Measurements from ENCODE around the gene HESX1. TPM values are rescaled to one million over a fixed set of nuclear protein-coding genes. Genes with fewer than 3 reads are reported as not detected.
A peak's percentile ranks its signal among the peaks of the same experiment; 100 is the strongest.

HESX1 gene
- total and polyA plus RNA-seq, 2 of the 13 experiments (the other 11 are each of a cell fraction or from before 2014, with no cell fraction given), result 0.57 to 0.75 TPM

DNA sequence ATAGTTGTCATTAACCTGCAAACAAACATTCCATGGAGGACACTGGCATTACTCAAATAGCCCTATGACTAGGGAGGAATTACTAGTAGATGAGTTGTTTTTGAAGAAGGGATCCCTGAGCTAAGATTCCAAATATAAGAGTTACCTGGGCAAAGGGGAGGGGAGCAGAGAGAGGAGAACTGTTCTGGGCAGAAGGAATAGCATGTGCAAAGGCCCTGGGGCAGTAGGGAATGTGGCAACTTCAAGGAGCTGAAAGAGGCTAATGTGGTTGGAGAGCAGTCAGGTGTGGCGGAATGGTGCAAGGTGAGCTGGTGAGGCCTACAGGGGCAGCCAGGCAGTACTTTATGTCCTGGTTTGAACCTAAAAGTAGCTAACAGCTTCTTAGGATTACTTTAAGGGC is 28.8 kb downstream of the HESX1 start (continued):
- no peak for TF ChIP-seq SSRP1 (CRISPR knock-in tag; IDR thresholded peaks at IDR 0.05)

DNA sequence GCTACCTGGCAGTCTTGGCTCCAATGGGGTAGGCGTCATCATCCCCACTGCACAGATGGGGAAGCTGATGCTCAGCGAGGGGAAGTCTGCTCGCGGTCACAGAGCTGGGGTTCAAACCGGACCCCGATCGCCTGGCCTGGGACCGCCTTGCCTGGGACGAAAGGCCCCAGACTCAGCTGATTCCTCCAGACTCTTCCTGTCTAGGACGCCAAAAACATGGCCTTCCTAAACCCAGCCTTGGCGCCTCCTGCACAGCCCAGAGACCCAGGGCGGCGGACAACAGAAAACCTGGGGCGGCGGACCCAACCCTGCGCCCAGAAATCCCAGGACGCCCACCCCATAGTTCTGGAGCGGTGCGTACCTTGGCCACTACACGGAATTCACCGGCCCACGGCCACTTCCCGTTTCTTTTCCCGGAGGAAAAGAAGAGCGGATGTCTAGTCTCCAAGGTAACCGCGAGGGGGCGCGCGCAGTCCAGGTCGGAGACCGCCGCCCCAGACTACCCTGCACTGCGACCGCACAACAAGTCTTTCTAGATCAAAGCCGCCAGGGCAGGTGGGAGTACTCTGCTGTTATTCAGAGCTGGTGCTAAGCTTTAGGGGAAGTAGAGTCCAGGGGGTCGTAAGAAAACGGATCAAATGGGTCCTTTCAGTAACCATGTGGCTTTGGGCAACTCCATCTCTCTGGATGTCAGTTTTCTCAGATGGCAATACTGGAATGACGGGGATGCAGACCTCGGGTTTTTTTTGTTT is 29.7 kb downstream of the HESX1 start:
- WGBS (ENCODE audit: low lambda C conversion rate), result 2% methylated on average over 11 of the region's 40 CpGs
- H3K27ac ChIP-seq (ENCODE audit: extremely low read length, insufficient read depth, low read length), result no peak overlapping the region
- BruUV-seq (replicated peaks), result no TSS peak
- in situ Hi-C loops (cut with HindIII; ENCODE audit: extremely low pct_ligation_motif_present, low pct_unique_long_range_greater_than_20kb), result no loop called here
- POLR2A ChIA-PET, result interaction anchor here (0.6 kb wide), 1 partner anchor 422 kb away, joined by 3 read pairs; no protein-coding TSS in a partner anchor
- H3K4me3 ChIP-seq (replicated peaks in 1 of 3; ENCODE audit: insufficient read depth in 1 of 3, low read depth in 2 of 3, low read length in 3 of 3), result peak overlapping the region; percentile 68 to 82 (median 75); a peak in 5 of 6 replicates
- intact Hi-C loops (cut with micrococcal nuclease; ENCODE audit: unreplicated experiment), result loop anchor here (1.0 kb wide), 1 partner anchor 52 kb away; no protein-coding TSS in a partner anchor
- H3K4me1 ChIP-seq (ENCODE audit: insufficient read depth, low read length), result peaks cover 25% of the 10 kb centered on the region
- CTCF ChIA-PET (ENCODE audit: low intra/inter-chr PET ratio, low total read pairs), result interaction anchor here (1.9 kb wide), 1 partner anchor 52 kb away, joined by 9 read pairs; no protein-coding TSS in a partner anchor
- no peaks in the 10 kb centered on the region for H3K36me3 ChIP-seq (replicated peaks in 1 of 2; ENCODE audit: control insufficient read depth in 1 of 2, insufficient read depth in 2 of 2, low read length in 2 of 2)
- peak; percentile 92 for ATAC-seq
- no peak for FAIRE-seq
- H3K27me3 ChIP-seq (ENCODE audit: control insufficient read depth in 1 of 2, insufficient read depth in 2 of 2, low read length in 2 of 2), result peaks cover 0 to 26% of the 10 kb centered on the region in 2 experiments; a peak in 2 of 5 replicates
- H2AFZ ChIP-seq (ENCODE audit: low read length), result peak overlapping the region; percentile 45
- no peaks in the 10 kb centered on the region for H3K79me2 ChIP-seq (ENCODE audit: insufficient read depth, low read length)
- peak; percentile 58 for DNase-seq (ENCODE audit: low spot score)
- no peaks in the 10 kb centered on the region for H4K20me1 ChIP-seq (ENCODE audit: insufficient read depth, low read length)
- peak overlapping the region; percentile 98 for H3K4me2 ChIP-seq (ENCODE audit: low read depth, low read length)
- H3K9ac ChIP-seq (ENCODE audit: insufficient read depth, low read depth, low read length), result peak overlapping the region; percentile 62
- no peaks in the 10 kb centered on the region for H3K9me3 ChIP-seq (ENCODE audit: low read length)
- TF ChIP-seq E2F2 (CRISPR knock-in tag; IDR thresholded peaks at IDR 0.05; ENCODE audit: borderline replicate concordance) (0 out of 2 replicates have a peak, but pooled peaks have one; percentile 26), ZNF235 (CRISPR knock-in tag; IDR thresholded peaks at IDR 0.05; ENCODE audit: borderline replicate concordance) (no peak), ZNF263 (CRISPR knock-in tag; IDR thresholded peaks at IDR 0.05) (no peak), POGZ (CRISPR knock-in tag; IDR thresholded peaks at IDR 0.05) (peak; percentile 33; the same call in 1 of the 2 replicates), SRSF1 (optimal IDR thresholded peaks at IDR 0.05; ENCODE audit: low read depth, low read length) (peak; percentile 61), PAWR (CRISPR knock-in tag; IDR thresholded peaks at IDR 0.05; ENCODE audit: borderline replicate concordance) (no peak), ZFP36L1 (CRISPR knock-in tag; IDR thresholded peaks at IDR 0.05) (no peak), SOX6 (IDR thresholded peaks at IDR 0.05) (no peak), SOX6 (CRISPR knock-in tag; IDR thresholded peaks at IDR 0.05) (peak; percentile 18; the same call in 1 of the 2 replicates), ZNF766 (CRISPR knock-in tag; IDR thresholded peaks at IDR 0.05; ENCODE audit: borderline replicate concordance) (no peak), PBX2 (CRISPR knock-in tag; IDR thresholded peaks at IDR 0.05) (no peak), TGIF2 (CRISPR knock-in tag; IDR thresholded peaks at IDR 0.05) (0 out of 2 replicates have a peak, but pooled peaks have one; percentile 45), ZNF839 (CRISPR knock-in tag; IDR thresholded peaks at IDR 0.05; ENCODE audit: borderline replicate concordance) (no peak), PRDM10 (CRISPR knock-in tag; IDR thresholded peaks at IDR 0.05; ENCODE audit: low read depth) (no peak), SP2 (CRISPR knock-in tag; IDR thresholded peaks at IDR 0.05) (no peak)
